Measurements from ENCODE around the gene ANKK1. TPM values are rescaled to one million over a fixed set of nuclear protein-coding genes. Genes with fewer than 3 reads are reported as not detected.

ANKK1 gene
- total RNA-seq, 2 donors from 2014 or later, result not detected

DNA sequence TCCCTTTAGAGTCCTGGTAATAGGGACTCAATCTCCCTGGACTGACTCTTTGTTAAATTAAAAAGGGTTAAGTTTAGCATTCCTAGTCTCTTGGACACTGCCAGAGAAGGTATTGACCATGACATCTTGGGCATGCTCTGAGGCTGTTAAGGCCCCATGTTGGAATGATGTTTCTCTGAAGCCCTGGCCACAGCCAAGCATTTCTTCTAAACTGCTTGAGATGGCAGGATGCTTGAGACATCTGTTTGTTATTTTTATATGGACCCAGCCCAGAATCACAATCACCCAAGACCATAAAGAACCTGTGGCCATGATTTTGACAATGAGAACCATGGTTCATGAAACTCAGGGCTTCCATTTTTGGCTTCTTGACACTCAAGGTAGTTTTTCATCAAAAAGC is 5.5 kb upstream of the ANKK1 start:
- TF ChIP-seq, protein P1, sequence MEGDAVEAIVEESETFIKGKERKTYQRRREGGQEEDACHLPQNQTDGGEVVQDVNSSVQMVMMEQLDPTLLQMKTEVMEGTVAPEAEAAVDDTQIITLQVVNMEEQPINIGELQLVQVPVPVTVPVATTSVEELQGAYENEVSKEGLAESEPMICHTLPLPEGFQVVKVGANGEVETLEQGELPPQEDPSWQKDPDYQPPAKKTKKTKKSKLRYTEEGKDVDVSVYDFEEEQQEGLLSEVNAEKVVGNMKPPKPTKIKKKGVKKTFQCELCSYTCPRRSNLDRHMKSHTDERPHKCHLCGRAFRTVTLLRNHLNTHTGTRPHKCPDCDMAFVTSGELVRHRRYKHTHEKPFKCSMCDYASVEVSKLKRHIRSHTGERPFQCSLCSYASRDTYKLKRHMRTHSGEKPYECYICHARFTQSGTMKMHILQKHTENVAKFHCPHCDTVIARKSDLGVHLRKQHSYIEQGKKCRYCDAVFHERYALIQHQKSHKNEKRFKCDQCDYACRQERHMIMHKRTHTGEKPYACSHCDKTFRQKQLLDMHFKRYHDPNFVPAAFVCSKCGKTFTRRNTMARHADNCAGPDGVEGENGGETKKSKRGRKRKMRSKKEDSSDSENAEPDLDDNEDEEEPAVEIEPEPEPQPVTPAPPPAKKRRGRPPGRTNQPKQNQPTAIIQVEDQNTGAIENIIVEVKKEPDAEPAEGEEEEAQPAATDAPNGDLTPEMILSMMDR (IDR thresholded peaks at IDR 0.05), result no peak
- Histone ChIP-seq H3K4me3 (no peak overlapping the region), H3K27me3 (no peaks in the 10 kb centered on the region), H3K9me3 (no peaks in the 10 kb centered on the region), H3K27ac (no peak overlapping the region), H3K36me3 (no peaks in the 10 kb centered on the region), H3K4me1 (no peaks in the 10 kb centered on the region)
- no peak for DNase-seq (ENCODE audit: low spot score)

DNA sequence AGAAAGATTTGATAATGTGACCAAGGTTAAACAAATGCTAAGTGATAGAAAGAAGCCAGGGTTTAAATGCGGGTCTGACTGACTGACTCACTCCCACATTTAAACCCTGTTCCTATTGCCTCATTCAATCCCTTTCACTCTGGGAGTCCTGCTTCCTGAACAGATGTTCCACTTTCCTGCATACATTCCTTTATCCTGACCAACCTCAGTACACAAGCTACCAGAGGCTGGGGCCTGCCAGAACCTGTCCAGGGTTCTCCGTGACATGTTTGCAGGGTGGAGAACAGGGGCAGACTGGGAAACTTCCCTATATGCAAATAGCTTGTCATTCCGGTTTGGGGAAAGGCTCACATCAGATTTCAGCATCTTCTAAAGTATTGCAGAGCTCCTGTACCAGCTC is 3.0 kb upstream of the ANKK1 start:
- Histone ChIP-seq H3K27me3 (peaks cover 5 to 7% of the 10 kb centered on the region in 2 donors), H3K4me3 (no peak overlapping the region), H3K36me3 (no peaks in the 10 kb centered on the region), H3K27ac (no peak overlapping the region), H3K9me3 (no peaks in the 10 kb centered on the region), H3K4me1 (peaks cover 0 to 6% of the 10 kb centered on the region in 2 donors)
- TF ChIP-seq, protein P1 (IDR thresholded peaks at IDR 0.05), result no peak
- no peak for DNase-seq (ENCODE audit: low spot score)

DNA sequence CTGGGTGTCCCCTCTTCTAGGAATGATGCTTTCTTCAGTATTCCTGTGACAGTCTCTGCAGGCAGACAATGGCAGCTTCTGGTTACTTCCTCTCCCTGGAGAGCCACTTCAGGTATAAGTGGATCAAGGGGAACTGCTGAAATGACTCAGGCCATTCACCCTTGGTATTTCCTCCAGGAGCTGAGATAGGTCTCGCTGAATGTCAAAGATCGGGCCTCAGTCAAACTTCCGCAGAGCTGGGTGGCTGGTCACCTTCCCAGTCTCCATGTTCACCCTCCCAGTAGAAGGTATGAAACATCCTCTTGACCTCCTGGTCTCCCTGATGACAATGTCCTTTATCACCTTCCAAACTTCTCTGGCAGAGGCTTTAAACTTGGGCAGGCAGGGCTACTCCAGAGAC is 1.8 kb upstream of the ANKK1 start:
- TF ChIP-seq, protein P1 (IDR thresholded peaks at IDR 0.05), result no peak

DNA sequence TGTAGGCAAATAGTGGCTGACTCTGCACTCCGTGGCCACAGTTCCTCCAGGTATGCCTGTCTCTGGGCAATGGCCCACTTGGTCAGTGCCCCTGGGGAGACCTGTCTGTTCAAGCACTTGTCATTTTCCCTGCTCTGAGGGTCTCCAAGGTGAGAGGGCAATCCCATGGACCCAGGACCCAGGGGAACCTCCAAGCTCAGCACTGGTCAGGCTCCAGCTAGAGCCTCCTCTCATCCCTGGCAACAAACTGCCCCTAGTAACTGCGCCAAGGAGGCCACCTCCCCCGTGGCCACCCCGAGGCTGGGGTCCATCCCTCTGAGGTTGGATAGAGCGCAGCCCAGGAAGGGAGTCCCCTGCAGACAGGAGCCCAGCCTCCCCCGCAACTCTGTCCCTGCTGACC is 713 bp upstream of the ANKK1 start:
- TF ChIP-seq, protein P1 (IDR thresholded peaks at IDR 0.05), result no peak

More for the DNA sequence above, 1.8 kb upstream of the ANKK1 start:
- DNase-seq (ENCODE audit: low spot score), result no peak
- Histone ChIP-seq H3K36me3 (no peaks in the 10 kb centered on the region), H3K9me3 (no peaks in the 10 kb centered on the region), H3K4me1 (peaks cover 0 to 6% of the 10 kb centered on the region in 2 donors), H3K27ac (no peak overlapping the region), H3K4me3 (no peak overlapping the region), H3K27me3 (peaks cover 5 to 7% of the 10 kb centered on the region in 2 donors)

DNA sequence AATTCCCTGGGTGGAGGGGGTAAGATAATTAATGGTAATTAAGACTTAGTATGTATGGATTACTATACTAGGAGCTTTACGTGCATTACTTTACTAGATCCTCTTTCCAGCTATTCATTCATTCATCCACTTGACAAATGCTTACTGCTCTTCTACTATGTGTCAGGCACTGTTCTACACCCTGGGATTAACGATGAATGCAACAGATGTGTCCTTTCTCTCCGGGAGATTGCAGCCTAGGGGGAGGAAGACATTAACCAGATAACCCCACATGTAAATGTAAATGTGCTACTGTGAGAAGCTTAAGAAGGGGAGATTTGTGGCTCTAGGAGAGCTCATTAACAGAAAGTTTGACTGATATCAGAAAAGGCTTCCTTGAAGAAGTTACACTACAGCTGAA is 1.7 kb downstream of the ANKK1 start:
- TF ChIP-seq, protein P1 (IDR thresholded peaks at IDR 0.05), result no peak
- no peak for DNase-seq (ENCODE audit: low spot score)
- H3K4me3 ChIP-seq, result no peak overlapping the region
- no peaks in the 10 kb centered on the region for H3K36me3 ChIP-seq
- H3K27me3 ChIP-seq, result peaks cover 5 to 7% of the 10 kb centered on the region in 2 donors
- H3K4me1 ChIP-seq, result peaks cover 0 to 6% of the 10 kb centered on the region in 2 donors
- no peak overlapping the region for H3K27ac ChIP-seq
- no peaks in the 10 kb centered on the region for H3K9me3 ChIP-seq

More for the DNA sequence above, 713 bp upstream of the ANKK1 start:
- H3K27me3 ChIP-seq, result peaks cover 5 to 7% of the 10 kb centered on the region in 2 donors
- no peaks in the 10 kb centered on the region for H3K36me3 ChIP-seq
- H3K4me1 ChIP-seq, result peaks cover 0 to 6% of the 10 kb centered on the region in 2 donors
- H3K4me3 ChIP-seq, result no peak overlapping the region
- DNase-seq (ENCODE audit: low spot score), result no peak
- H3K9me3 ChIP-seq, result no peaks in the 10 kb centered on the region
- no peak overlapping the region for H3K27ac ChIP-seq

DNA sequence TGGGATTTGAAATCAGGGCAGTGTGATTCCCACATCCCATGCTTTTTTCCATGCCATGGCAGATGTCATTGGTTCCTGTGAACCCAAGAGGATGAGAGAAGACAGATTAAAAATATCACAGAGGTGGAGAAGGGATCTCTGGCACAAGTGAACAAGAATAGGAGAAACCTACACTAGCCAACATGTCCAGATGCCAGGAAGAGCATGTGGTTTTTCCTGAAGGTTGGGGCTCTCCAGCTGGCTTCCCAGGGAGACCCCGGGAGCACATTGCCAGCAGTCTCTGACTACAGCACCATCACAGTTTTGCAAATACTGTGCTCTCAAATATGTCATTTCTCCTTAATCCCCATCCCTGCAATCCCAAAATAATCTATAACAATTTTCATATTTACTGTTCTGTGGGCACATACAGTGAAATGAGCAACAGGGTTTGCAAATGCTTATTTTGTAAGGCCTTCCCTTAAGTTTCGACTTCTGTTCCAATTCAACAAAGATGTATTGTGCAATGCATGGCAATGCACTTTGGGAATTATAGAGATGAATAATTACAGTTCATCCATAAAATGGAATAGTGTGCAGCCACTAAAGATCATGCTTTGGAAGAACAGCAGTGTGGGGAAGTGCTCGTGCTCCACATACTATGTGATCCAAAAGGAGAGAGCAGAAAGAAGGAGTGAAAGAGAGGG is 4.8 kb downstream of the ANKK1 start:
- H3K4me3 ChIP-seq, result no peak overlapping the region
- peaks cover 0 to 6% of the 10 kb centered on the region in 2 donors for H3K4me1 ChIP-seq
- no peak overlapping the region for H3K27ac ChIP-seq
- H3K36me3 ChIP-seq, result no peaks in the 10 kb centered on the region
- peaks cover 5 to 6% of the 10 kb centered on the region in 2 donors for H3K27me3 ChIP-seq
- TF ChIP-seq, protein P1 (IDR thresholded peaks at IDR 0.05), result no peak
- no peaks in the 10 kb centered on the region for H3K9me3 ChIP-seq
- DNase-seq (ENCODE audit: low spot score), result no peak

Measured in right atrium auricular region (tissue), 2 donors.